ENCODE measurements around the gene CTNNBL1. TPM values are rescaled to one million over a fixed set of nuclear protein-coding genes. Genes with fewer than 3 reads are reported as not detected.

The CTNNBL1 gene
- total RNA-seq, 4 donors from 2014 or later: 11.5 to 57.2 (median 35.2) TPM

DNA sequence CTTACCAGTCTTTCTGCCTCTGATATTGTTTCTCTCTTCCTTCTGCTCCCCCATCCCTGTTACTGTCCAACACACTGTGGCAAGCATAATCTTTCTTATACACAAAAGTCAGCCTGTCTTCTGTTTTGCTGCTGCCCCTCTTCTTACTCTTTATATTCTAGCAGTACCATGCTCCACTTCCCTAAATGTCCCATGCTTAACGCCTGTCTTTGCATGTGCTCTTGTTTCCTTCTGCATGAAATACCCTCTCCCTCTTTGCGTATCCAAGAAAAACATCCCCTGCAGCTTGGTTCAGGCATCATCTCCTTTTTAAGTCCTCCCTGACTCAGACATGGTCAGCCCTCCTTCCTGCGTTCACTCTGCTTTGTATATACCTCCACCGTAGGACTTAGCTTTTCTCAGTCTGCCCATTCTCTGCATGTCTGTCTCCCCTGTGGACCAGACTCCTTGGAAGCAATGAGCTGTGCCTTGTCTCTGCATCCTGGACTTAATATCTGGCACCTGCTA is 103.9 kb downstream of the CTNNBL1 start:
- no peak for DNase-seq
- no peak overlapping the region for H3K27ac ChIP-seq
- TF ChIP-seq POLR2A (IDR thresholded peaks at IDR 0.05): no peak
- TF ChIP-seq, protein P1, sequence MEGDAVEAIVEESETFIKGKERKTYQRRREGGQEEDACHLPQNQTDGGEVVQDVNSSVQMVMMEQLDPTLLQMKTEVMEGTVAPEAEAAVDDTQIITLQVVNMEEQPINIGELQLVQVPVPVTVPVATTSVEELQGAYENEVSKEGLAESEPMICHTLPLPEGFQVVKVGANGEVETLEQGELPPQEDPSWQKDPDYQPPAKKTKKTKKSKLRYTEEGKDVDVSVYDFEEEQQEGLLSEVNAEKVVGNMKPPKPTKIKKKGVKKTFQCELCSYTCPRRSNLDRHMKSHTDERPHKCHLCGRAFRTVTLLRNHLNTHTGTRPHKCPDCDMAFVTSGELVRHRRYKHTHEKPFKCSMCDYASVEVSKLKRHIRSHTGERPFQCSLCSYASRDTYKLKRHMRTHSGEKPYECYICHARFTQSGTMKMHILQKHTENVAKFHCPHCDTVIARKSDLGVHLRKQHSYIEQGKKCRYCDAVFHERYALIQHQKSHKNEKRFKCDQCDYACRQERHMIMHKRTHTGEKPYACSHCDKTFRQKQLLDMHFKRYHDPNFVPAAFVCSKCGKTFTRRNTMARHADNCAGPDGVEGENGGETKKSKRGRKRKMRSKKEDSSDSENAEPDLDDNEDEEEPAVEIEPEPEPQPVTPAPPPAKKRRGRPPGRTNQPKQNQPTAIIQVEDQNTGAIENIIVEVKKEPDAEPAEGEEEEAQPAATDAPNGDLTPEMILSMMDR (IDR thresholded peaks at IDR 0.05): no peak
- H3K27me3 ChIP-seq: no peaks in the 10 kb centered on the region
- H3K9me3 ChIP-seq: no peaks in the 10 kb centered on the region
- intact Hi-C loops (cut with DNase I; ENCODE audit: low total_unique reads): no loop called here
- H3K4me1 ChIP-seq: no peaks in the 10 kb centered on the region
- no peaks in the 10 kb centered on the region for H3K36me3 ChIP-seq
- H3K4me3 ChIP-seq: no peak overlapping the region

DNA sequence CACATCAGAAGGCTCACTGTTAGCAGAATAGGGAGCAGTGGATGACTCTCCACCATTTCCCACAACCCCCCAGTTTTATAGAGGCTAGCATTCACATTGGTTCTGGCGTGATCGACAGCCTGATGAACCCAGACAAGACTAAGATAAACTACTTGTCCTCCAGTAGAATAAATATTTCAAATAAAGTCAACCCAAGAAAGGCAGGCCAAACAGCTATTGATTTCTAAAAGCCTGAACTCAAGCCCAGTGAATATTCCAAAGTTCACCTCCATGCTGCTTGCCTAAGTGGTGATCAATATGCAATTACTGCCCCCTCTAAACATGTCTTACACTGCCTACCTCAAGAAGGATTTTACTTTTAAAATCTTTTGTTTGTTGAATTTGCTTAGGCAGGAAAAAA is 104.5 kb downstream of the CTNNBL1 start:
- Histone ChIP-seq H3K27ac (no peak overlapping the region), H3K4me3 (no peak overlapping the region), H3K27me3 (no peaks in the 10 kb centered on the region), H3K36me3 (no peaks in the 10 kb centered on the region), H3K9me3 (no peaks in the 10 kb centered on the region), H3K4me1 (no peaks in the 10 kb centered on the region)
- intact Hi-C loops (cut with DNase I; ENCODE audit: low total_unique reads): no loop called here
- TF ChIP-seq, protein P1 (IDR thresholded peaks at IDR 0.05): no peak
- no peak for TF ChIP-seq POLR2A (IDR thresholded peaks at IDR 0.05)
- no peak for DNase-seq

DNA sequence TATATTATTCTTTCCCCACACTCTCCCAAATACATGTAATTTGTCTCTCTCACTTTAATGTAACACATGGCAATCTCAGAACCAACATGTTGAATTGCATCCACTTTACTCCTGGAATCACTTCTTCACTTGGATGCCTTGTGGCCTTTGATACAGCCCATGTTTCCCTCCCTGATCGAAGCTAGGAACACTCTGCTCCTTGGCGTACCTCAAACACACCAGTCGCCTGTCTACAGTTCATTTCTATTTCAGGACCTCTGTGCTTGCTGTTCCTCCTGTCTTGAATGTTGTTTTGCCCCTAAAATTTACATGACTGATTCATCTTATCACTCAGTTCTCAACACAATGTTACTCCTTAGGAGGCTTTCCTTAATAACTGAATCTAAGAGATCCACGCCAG is 106.8 kb downstream of the CTNNBL1 start:
- no peaks in the 10 kb centered on the region for H3K27me3 ChIP-seq
- intact Hi-C loops (cut with DNase I; ENCODE audit: low total_unique reads): no loop called here
- TF ChIP-seq, protein P1 (IDR thresholded peaks at IDR 0.05): no peak
- no peak for TF ChIP-seq POLR2A (IDR thresholded peaks at IDR 0.05)
- H3K4me1 ChIP-seq: no peaks in the 10 kb centered on the region
- H3K36me3 ChIP-seq: no peaks in the 10 kb centered on the region
- H3K9me3 ChIP-seq: no peaks in the 10 kb centered on the region
- no peak overlapping the region for H3K27ac ChIP-seq
- H3K4me3 ChIP-seq: no peak overlapping the region
- no peak for DNase-seq

DNA sequence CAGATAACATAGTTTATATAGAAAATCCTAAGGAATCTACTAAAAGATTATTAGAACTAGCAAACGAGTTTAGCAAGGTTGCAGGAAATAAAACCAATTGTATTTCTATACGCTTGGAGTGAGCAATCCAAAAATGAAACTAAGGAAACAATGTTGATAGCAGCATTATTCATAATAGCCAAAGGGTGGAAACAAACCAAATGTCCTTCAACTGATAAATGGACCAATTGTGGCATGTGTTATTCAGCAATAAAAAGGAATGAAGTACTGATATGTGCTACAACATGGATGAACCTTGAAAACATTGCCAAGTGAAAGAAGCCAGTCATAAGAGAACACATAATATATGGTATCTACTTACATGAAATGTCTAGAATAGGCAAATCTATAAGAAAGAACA is 108.1 kb downstream of the CTNNBL1 start:
- Histone ChIP-seq H3K27ac (no peak overlapping the region), H3K9me3 (no peaks in the 10 kb centered on the region), H3K4me3 (no peak overlapping the region), H3K36me3 (no peaks in the 10 kb centered on the region), H3K4me1 (no peaks in the 10 kb centered on the region), H3K27me3 (no peaks in the 10 kb centered on the region)
- no peak for TF ChIP-seq POLR2A (IDR thresholded peaks at IDR 0.05)
- no peak for DNase-seq
- intact Hi-C loops (cut with DNase I; ENCODE audit: low total_unique reads): no loop called here

DNA sequence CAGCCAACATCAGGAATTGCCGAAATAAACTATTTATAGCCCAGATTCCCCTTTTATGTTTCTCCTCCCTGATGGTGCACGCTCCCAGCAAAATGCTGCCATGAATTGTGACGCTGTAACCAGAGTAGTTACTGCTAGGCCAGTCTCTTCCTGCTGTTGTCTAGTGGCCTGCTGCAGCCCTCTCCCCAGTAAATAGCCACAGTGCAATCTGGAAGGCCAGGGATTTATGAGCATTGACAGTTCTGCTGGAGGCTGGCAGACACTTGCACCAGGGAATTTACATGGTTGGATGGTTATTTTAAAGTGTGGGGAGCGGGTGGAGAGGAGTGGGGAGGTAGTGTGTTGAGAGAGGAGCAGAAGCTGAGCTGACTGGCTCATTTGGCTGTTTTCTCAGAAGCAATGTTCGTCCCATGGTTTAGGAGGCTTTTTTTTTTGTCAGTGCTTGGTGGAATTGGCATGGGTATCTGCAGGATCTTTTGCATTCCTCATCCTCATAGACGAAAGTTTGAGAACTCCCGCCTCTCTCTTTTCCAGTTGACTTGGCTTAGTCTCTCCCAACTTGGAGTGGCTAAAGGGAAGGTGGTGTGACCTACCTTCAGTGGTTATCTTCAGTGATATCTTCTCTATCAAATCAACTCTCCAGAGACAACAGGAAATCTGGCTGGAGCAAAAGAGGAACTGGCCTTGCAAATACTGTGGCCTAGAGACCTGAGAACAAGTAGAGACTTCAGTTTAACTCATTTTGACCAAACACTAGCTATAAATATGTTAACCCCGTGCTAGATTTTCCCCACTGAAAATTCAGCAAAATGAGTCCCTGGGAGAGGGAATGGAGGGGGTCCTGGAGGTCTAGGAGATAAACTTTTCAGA is 109.8 kb downstream of the CTNNBL1 start:
- intact Hi-C loops (cut with DNase I; ENCODE audit: low total_unique reads): no loop called here
- Histone ChIP-seq H3K9me3 (no peaks in the 10 kb centered on the region), H3K4me3 (no peak overlapping the region), H3K27ac (peak overlapping the region in 1 of 2 donors; percentile 25), H3K4me1 (no peaks in the 10 kb centered on the region), H3K36me3 (no peaks in the 10 kb centered on the region), H3K27me3 (no peaks in the 10 kb centered on the region)
- TF ChIP-seq POLR2A (IDR thresholded peaks at IDR 0.05): no peak
- TF ChIP-seq, protein P1 (IDR thresholded peaks at IDR 0.05): no peak
- DNase-seq: no peak

All from uterus (tissue), 4 donors.